H1 (cell line): Measurements from ENCODE around the gene RAET1L.

Experiments used
- CEBPB ChIP-seq: IDR thresholded peaks from 2 replicates; pipeline ENCODE4 v1.6.1; 2012; ENCODE audit warnings: low read depth, low read length
- CTCF ChIP-seq, 3 experiments: IDR thresholded peaks; 1 replicate in 2 of 3; 2 replicates in 1 of 3; pipeline versions ENCODE4 v1.5.1 to v1.6.1; 2011; ENCODE audit warnings: low read length in 3 of 3, mild to moderate bottlenecking in 3 of 3, inconsistent platforms in 2 of 3, low read depth in 1 of 3, moderate library complexity in 1 of 3; ENCODE audit not compliant: insufficient read depth in 1 of 3; ENCODE audit errors: control extremely low read depth in 1 of 3
- E2F6 ChIP-seq: IDR thresholded peaks from 2 replicates; pipeline ENCODE4 v1.6.1; 2012; ENCODE audit warnings: inconsistent platforms
- EP300 ChIP-seq, 2 experiments: IDR thresholded peaks; 1 replicate in 1 of 2; 2 replicates in 1 of 2; pipeline ENCODE4 v1.6.1; 2011 to 2012; ENCODE audit warnings: low read depth in 2 of 2, low read length in 2 of 2, mild to moderate bottlenecking in 2 of 2, borderline replicate concordance in 1 of 2, inconsistent platforms in 1 of 2, moderate library complexity in 1 of 2
- KDM5A ChIP-seq: fragments of 200-600 bp; IDR thresholded peaks from 2 replicates; pipeline ENCODE4 v1.7.1; 2012; ENCODE audit warnings: mild to moderate bottlenecking, low read length, inconsistent platforms, mixed read lengths
- MAFK ChIP-seq: IDR thresholded peaks from 2 replicates; pipeline ENCODE4 v1.6.1; 2012; ENCODE audit warnings: low read depth, mild to moderate bottlenecking, improper control_type of control experiment, low read length
- NRF1 ChIP-seq: IDR thresholded peaks from 2 replicates; pipeline ENCODE4 v1.6.1; 2011; ENCODE audit warnings: mild to moderate bottlenecking, low read depth, low read length, improper control_type of control experiment
- POLR2A ChIP-seq, 2 experiments: IDR thresholded peaks; 1 replicate in 1 of 2; 2 replicates in 1 of 2; pipeline ENCODE4 v1.6.1; 2011; ENCODE audit warnings: low read depth in 2 of 2, low read length in 2 of 2, mild to moderate bottlenecking in 2 of 2; ENCODE audit errors: control extremely low read depth in 1 of 2
- POLR2AphosphoS5 ChIP-seq: IDR thresholded peaks from 2 replicates; pipeline ENCODE4 v1.6.1; 2011; ENCODE audit warnings: low read depth, low read length
- RAD21 ChIP-seq, 2 experiments: IDR thresholded peaks in 1 of 2; conservative IDR thresholded peaks in 1 of 2; 2 replicates each; pipeline ENCODE4 v1.6.1; 2011; ENCODE audit warnings: low read depth in 2 of 2, low read length in 2 of 2, improper control_type of control experiment in 1 of 2, inconsistent platforms in 1 of 2, mild to moderate bottlenecking in 1 of 2, moderate library complexity in 1 of 2
- SIN3A ChIP-seq, 2 experiments: IDR thresholded peaks in 1 of 2; conservative IDR thresholded peaks in 1 of 2; 2 replicates each; pipeline ENCODE4 v1.6.1; 2011 to 2012; ENCODE audit warnings: low read length in 2 of 2, improper control_type of control experiment in 1 of 2, low read depth in 1 of 2, mild to moderate bottlenecking in 1 of 2
- SP2 ChIP-seq: IDR thresholded peaks from 2 replicates; pipeline ENCODE4 v1.6.1; 2012; ENCODE audit warnings: mild to moderate bottlenecking, low read length, inconsistent platforms
- SUZ12 ChIP-seq: fragments of 200-600 bp; sonication (generic); IDR thresholded peaks from 2 replicates; pipeline ENCODE4 v1.6.1; 2012; ENCODE audit warnings: mild to moderate bottlenecking, inconsistent platforms, low read length, moderate library complexity, mixed read lengths
- TF ChIP-seq, protein P1 (sequence below): IDR thresholded peaks from 2 replicates; pipeline ENCODE4 v1.6.1; 2011; ENCODE audit warnings: low read length, improper control_type of control experiment

GRCh38 chr6:150048099-150048498 is 22.8 kb upstream of the RAET1L start:
- TF ChIP-seq MAFK (no peak), POLR2A (IDR thresholded peaks at IDR 0.05; ENCODE audit: control extremely low read depth in 1 of 2, low read depth in 2 of 2, low read length in 2 of 2) (no peak), SIN3A (conservative IDR thresholded peaks at IDR 0.05 in 1 of 2, IDR thresholded peaks at IDR 0.05 in 1 of 2; ENCODE audit: low read depth in 1 of 2, low read length in 2 of 2) (no peak), SUZ12 (no peak), CTCF (IDR thresholded peaks at IDR 0.05; ENCODE audit: control extremely low read depth in 1 of 3, insufficient read depth in 1 of 3, low read depth in 1 of 3, low read length in 3 of 3) (no peak), E2F6 (no peak), SP2 (no peak), RAD21 (IDR thresholded peaks at IDR 0.05 in 1 of 2, conservative IDR thresholded peaks at IDR 0.05 in 1 of 2; ENCODE audit: low read depth in 2 of 2, low read length in 2 of 2) (no peak), NRF1 (no peak), CEBPB (no peak), EP300 (IDR thresholded peaks at IDR 0.05; ENCODE audit: borderline replicate concordance in 1 of 2, low read depth in 2 of 2, low read length in 2 of 2) (no peak), POLR2AphosphoS5 (no peak), KDM5A (no peak)
- TF ChIP-seq, protein P1, sequence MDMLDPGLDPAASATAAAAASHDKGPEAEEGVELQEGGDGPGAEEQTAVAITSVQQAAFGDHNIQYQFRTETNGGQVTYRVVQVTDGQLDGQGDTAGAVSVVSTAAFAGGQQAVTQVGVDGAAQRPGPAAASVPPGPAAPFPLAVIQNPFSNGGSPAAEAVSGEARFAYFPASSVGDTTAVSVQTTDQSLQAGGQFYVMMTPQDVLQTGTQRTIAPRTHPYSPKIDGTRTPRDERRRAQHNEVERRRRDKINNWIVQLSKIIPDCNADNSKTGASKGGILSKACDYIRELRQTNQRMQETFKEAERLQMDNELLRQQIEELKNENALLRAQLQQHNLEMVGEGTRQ, result no peak
